OCI-LY3 (cell line): ENCODE measurements around the gene LUZP2.

Source experiments
- H2AFZ ChIP-seq: fragments of 200-600, 300-600 bp; shearing (Covaris generic); 2 replicates; pipeline ENCODE4 v1.6.0; 2014; ENCODE audit warnings: antibody characterized with exemption, low read depth, low read length
- H3K27ac ChIP-seq: fragments of 200-600, 300-600 bp; sonication (generic); 2 replicates; pipeline ENCODE4 v1.5.1; 2014; ENCODE audit warnings: mild to moderate bottlenecking, low read length, moderate library complexity, mixed read lengths
- H3K27me3 ChIP-seq: fragments of 200-600, 300-600 bp; sonication (generic); 2 replicates; pipeline ENCODE4 v1.6.1; 2014; ENCODE audit warnings: low read depth, low read length, mixed read lengths
- H3K36me3 ChIP-seq: fragments of 200-600, 300-600 bp; sonication (generic); replicated peaks from 2 replicates; pipeline ENCODE3; 2014; ENCODE audit warnings: low read depth, low read length, mixed read lengths
- H3K4me1 ChIP-seq: fragments of 300-600, 200-600 bp; sonication (generic); 2 replicates; pipeline ENCODE4 v1.6.1; 2014; ENCODE audit warnings: low read length, mixed read lengths
- H3K4me2 ChIP-seq: fragments of 200-600, 300-600 bp; sonication (generic); 2 replicates; pipeline ENCODE4 v1.6.1; 2014; ENCODE audit warnings: low read length, mixed read lengths
- H3K4me3 ChIP-seq: fragments of 300-600, 200-600 bp; sonication (generic); 2 replicates; pipeline ENCODE4 v1.5.1; 2014; ENCODE audit warnings: antibody characterized with exemption, mild to moderate bottlenecking, low read length, moderate library complexity
- H3K79me2 ChIP-seq: fragments of 300-600, 200-600 bp; shearing (Covaris generic); 2 replicates; pipeline ENCODE4 v1.6.1; 2014; ENCODE audit warnings: mild to moderate bottlenecking, low read length, mixed read lengths
- H3K9ac ChIP-seq: fragments of 300-600, 200-600 bp; shearing (Covaris generic); 2 replicates; pipeline ENCODE4 v1.6.0; 2014; ENCODE audit warnings: mild to moderate bottlenecking, low read length, moderate library complexity
- H3K9me3 ChIP-seq: fragments of 200-600, 300-600 bp; shearing (Covaris generic); 2 replicates; pipeline ENCODE4 v1.6.1; 2014; ENCODE audit warnings: low read length, mixed read lengths; ENCODE audit not compliant: insufficient read depth
- H4K20me1 ChIP-seq: fragments of 200-600, 300-600 bp; sonication (generic); 2 replicates; pipeline ENCODE4 v1.6.1; 2016; ENCODE audit warnings: low read length, mixed read lengths; ENCODE audit not compliant: insufficient read depth
- CTCF ChIP-seq: fragments of 200-600, 300-600 bp; sonication (generic); IDR thresholded peaks from 2 replicates; pipeline ENCODE4 v1.5.1; 2014; ENCODE audit warnings: antibody characterized with exemption, low read length, low read depth
- EZH2phosphoT487 ChIP-seq: fragments of 200-600 bp; shearing (Covaris generic); IDR thresholded peaks from 2 replicates; pipeline ENCODE4 v1.6.1; 2018; ENCODE audit warnings: antibody characterized with exemption, mixed run types, low read depth

Gene LUZP2

GRCh38 chr11:24609192-24610119 lies 112.6 kb downstream of the LUZP2 start:
- Histone ChIP-seq H3K79me2 (no peaks in the 10 kb centered on the region), H3K9ac (no peak overlapping the region), H3K36me3 (no peaks in the 10 kb centered on the region), H3K4me1 (no peaks in the 10 kb centered on the region), H3K4me3 (no peak overlapping the region), H2AFZ (no peak overlapping the region), H3K27me3 (no peaks in the 10 kb centered on the region), H3K27ac (no peak overlapping the region), H3K4me2 (no peak overlapping the region), H3K9me3 (no peaks in the 10 kb centered on the region), H4K20me1 (no peaks in the 10 kb centered on the region)
- TF ChIP-seq EZH2phosphoT487 (no peak), CTCF (no peak)

GRCh38 chr11:24615451-24616160 lies 118.8 kb downstream of the LUZP2 start:
- TF ChIP-seq CTCF = no peak
- no peaks in the 10 kb centered on the region for H3K4me1 ChIP-seq
- no peak overlapping the region for H3K9ac ChIP-seq
- H2AFZ ChIP-seq = no peak overlapping the region
- no peak overlapping the region for H3K4me2 ChIP-seq
- H3K4me3 ChIP-seq = no peak overlapping the region
- no peaks in the 10 kb centered on the region for H4K20me1 ChIP-seq
- no peaks in the 10 kb centered on the region for H3K36me3 ChIP-seq
- no peaks in the 10 kb centered on the region for H3K9me3 ChIP-seq
- H3K27me3 ChIP-seq = no peaks in the 10 kb centered on the region
- H3K79me2 ChIP-seq = no peaks in the 10 kb centered on the region
- H3K27ac ChIP-seq = no peak overlapping the region

GRCh38 chr11:24617856-24618255 lies 121.0 kb downstream of the LUZP2 start:
- Histone ChIP-seq H3K27ac (no peak overlapping the region), H3K27me3 (no peaks in the 10 kb centered on the region), H3K4me2 (no peak overlapping the region), H3K4me1 (no peaks in the 10 kb centered on the region), H3K79me2 (no peaks in the 10 kb centered on the region), H3K9me3 (no peaks in the 10 kb centered on the region), H3K36me3 (no peaks in the 10 kb centered on the region), H2AFZ (no peak overlapping the region), H3K4me3 (no peak overlapping the region), H4K20me1 (no peaks in the 10 kb centered on the region), H3K9ac (no peak overlapping the region)
- TF ChIP-seq CTCF = no peak
- no peak for TF ChIP-seq EZH2phosphoT487

- H3K9me3 ChIP-seq = no peaks in the 10 kb centered on the region
- H3K4me2 ChIP-seq = no peak overlapping the region
Measured at GRCh38 chr11:24619900-24620299, 123.0 kb downstream of the LUZP2 start.

More at GRCh38 chr11:24619900-24620299, 123.0 kb downstream of the LUZP2 start:
- Histone ChIP-seq H3K27me3 (no peaks in the 10 kb centered on the region), H2AFZ (no peak overlapping the region), H3K27ac (no peak overlapping the region), H3K9ac (no peak overlapping the region), H3K4me1 (no peaks in the 10 kb centered on the region), H4K20me1 (no peaks in the 10 kb centered on the region), H3K36me3 (no peaks in the 10 kb centered on the region), H3K79me2 (no peaks in the 10 kb centered on the region), H3K4me3 (no peak overlapping the region)
- no peak for TF ChIP-seq EZH2phosphoT487
- no peak for TF ChIP-seq CTCF
